GM10266 (cell line): Measurements from ENCODE around the gene PERP.
"Not testable (repeated sequence)": the region's sequence is repeated elsewhere in the genome, so short reads cannot be mapped to it uniquely, and the experiment has no call there.

Experiments
- DNase-seq: peaks from one replicate; pipeline ENCODE4 v3.0.0; 2012; ENCODE audit errors: extremely low spot score
- TF ChIP-seq, protein P1 (sequence below): IDR thresholded peaks from 2 replicates; pipeline ENCODE4 v1.5.1; 2012; ENCODE audit warnings: mild to moderate bottlenecking, low read depth; ENCODE audit not compliant: control insufficient read depth, insufficient read depth; ENCODE audit errors: missing control alignments

The PERP gene

GRCh38 chr6:138124096-138124495, 16.9 kb upstream of the PERP start:
- TF ChIP-seq, protein P1, sequence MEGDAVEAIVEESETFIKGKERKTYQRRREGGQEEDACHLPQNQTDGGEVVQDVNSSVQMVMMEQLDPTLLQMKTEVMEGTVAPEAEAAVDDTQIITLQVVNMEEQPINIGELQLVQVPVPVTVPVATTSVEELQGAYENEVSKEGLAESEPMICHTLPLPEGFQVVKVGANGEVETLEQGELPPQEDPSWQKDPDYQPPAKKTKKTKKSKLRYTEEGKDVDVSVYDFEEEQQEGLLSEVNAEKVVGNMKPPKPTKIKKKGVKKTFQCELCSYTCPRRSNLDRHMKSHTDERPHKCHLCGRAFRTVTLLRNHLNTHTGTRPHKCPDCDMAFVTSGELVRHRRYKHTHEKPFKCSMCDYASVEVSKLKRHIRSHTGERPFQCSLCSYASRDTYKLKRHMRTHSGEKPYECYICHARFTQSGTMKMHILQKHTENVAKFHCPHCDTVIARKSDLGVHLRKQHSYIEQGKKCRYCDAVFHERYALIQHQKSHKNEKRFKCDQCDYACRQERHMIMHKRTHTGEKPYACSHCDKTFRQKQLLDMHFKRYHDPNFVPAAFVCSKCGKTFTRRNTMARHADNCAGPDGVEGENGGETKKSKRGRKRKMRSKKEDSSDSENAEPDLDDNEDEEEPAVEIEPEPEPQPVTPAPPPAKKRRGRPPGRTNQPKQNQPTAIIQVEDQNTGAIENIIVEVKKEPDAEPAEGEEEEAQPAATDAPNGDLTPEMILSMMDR = no peak
- DNase-seq = no peak

DNA sequence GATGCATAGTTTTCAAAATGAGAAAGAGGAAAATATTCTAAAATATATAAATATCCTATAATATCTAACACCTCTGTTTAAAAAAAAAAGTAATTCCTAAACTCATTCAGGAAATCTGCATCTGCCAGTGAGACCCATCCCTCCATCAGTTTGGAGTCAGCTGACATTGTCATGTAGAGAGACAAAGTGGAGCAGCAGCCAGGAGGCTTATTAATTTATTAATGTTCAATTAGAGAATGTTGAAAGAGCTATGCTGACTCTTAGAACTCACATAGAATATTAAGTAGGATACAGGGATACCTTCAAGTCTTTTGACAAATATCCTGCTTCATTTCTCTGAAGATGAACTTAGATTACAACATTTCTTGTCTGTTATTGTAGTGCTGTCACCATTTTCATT, 12.8 kb upstream of the PERP start:
- TF ChIP-seq, protein P1 = no peak
- no peak for DNase-seq

DNA sequence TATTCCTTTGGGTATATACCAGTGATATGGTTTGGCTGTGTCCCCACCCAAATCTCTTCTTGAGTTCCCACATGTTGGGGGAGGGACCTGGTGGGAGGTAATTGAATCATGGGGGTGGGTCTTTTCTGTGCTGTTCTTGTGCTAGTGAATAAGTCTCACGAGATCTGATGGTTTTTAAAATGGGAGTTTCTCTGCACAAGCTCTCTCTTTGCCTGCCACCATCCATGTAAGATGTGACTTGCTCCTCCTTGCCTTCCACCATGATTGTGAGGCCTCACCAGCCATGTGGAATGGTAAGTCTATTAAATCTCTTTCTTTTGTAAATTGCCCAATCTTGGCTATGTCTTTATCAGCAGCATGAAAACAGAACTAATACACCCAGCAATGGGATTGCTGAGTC, 12.0 kb upstream of the PERP start:
- DNase-seq = not testable (repeated sequence)

DNA sequence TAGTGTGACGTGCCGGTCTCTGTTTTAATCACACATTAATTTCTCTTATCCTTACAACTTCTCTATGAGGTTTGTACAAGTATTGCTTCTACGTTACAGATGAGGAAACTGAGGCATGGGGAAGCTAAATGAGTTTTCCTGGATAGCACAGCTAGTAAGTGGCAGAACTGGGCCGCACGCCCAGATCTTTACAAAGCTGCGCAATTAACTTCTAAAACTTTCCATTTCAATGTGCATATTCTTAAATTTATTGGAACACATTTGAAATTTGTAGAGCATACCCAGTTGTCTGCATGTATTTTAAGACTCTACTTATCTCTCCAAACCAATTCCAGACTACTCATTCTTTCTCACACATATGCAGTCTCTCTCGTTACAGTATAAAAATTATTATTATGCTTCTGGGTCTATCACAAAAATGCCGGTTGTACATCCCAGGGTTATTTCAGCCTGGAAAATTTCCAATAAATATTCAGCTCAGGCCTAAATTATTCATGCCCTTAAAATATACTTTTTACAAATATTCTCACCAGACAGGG, 10.2 kb upstream of the PERP start:
- TF ChIP-seq, protein P1 = no peak
- no peak for DNase-seq

- TF ChIP-seq, protein P1 = no peak
- no peak for DNase-seq
These were observed 9.4 kb upstream of the PERP start for GRCh38 chr6:138116661-138116999.

DNA sequence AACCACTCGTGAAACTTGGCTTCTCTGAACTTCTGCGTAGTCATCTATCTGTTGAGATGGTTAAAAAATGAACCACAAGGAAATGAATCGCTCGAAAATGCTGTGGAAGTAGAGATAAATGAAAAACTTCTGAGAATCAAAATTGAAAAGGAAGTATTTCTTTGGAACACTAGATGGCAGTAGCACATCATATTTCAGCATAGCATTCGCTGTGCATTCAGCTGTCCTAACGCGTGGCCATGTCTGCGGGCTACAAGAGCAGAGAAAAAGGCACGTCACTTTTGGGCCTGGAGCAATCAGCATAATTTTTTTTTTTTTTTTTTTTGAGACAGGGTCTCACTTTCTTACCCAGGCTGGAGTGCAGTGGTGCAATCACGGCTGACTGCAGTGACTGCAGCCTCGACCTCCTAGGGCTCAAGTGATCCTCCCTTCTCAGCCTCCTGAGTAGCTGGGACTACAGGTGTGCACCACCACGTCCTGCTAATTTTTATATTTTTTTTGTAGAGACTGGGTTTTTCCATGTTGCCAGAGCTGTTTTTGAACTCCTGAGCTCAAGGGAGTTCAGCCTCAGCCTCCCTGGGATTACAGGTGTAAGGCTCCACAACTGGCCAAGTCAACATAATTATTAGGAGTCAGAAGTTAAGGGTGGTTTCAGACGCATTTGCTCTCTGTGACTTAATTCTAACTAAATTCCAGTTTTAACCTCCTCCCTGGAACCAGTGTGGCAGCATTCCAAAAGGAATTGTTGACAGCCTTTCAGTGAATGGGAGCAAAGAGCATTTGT, 8.8 kb upstream of the PERP start:
- DNase-seq = peak; percentile 64
- TF ChIP-seq, protein P1 = peak; percentile 70

DNA sequence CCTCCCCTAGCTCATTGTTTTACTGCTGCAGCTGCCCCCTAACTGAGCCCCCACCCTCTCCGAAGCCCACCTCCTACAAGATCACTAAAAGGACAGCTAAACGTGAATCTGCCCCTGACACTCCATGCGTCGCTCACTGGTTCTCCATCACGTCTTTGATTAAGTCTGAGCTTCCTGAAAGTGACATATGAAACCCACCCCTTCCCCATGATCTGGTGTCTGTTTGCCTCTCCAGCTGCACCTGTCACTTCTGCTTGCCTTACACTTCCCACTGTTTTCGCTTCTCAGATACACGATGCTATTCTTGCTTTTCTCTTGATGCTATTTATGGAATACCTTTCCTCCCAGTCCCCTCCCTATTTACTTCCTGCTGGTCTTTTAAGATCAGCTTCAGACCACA, 8.0 kb upstream of the PERP start:
- DNase-seq = no peak
- TF ChIP-seq, protein P1 = no peak
